Bronchial epithelial cell (primary cell): Measurements from ENCODE around the gene NUP50. TPM values are rescaled to one million over a fixed set of nuclear protein-coding genes. Genes with fewer than 3 reads are reported as not detected.

Experiments
- DNase-seq: peaks from one replicate; pipeline ENCODE4 v3.0.0-alpha.2; 2010; ENCODE audit warnings: low read depth
- FAIRE-seq: peaks from 2 replicates; lab custom pipeline; 2011; peaks lifted over from hg19 to GRCh38; lab: Jason Lieb, UNC
- H3K27me3 ChIP-seq: 2 replicates; pipeline ENCODE4 v1.5.1; 2011; ENCODE audit warnings: low read length; ENCODE audit not compliant: control insufficient read depth, insufficient read depth
- H3K36me3 ChIP-seq: 2 replicates; pipeline ENCODE4 v1.5.1; 2011; ENCODE audit warnings: low read length; ENCODE audit not compliant: control insufficient read depth, insufficient read depth
- H3K4me3 ChIP-seq: 2 replicates; pipeline ENCODE4 v1.5.1; 2011; ENCODE audit warnings: mild to moderate bottlenecking, low read depth, low read length, control low read depth
- total RNA-seq: library from RNA; depleted of rRNA; stranded (reverse); fragments of >200 nt; gene quantifications from 2 replicates; pipeline ENCODE4 v1.2.1, GENCODE V29; 2014
- TF ChIP-seq, protein P1 (sequence below): IDR thresholded peaks from 2 replicates; pipeline ENCODE4 v1.5.1; 2011; ENCODE audit warnings: mild to moderate bottlenecking, moderate library complexity, low read length, control low read depth, inconsistent platforms; ENCODE audit not compliant: insufficient read depth, severe bottlenecking

Gene NUP50
- total RNA-seq, 1 donor from 2014 or later, result 74.2 TPM

DNA sequence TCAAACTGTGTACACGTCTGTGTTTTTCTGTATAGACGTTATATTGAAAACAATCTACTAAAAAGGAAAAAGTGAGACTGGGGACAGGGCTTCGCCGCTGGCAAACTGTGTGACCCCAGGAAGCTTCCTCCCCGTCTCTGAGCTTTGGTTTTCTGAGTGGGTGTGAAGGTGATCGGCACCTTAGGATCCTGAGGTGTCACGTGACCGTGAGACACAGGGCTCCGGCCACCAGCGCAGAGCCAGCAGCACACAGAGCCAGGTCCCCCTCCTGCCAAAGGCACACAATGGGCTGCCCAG, 44.9 kb downstream of the NUP50 start:
- TF ChIP-seq, protein P1, sequence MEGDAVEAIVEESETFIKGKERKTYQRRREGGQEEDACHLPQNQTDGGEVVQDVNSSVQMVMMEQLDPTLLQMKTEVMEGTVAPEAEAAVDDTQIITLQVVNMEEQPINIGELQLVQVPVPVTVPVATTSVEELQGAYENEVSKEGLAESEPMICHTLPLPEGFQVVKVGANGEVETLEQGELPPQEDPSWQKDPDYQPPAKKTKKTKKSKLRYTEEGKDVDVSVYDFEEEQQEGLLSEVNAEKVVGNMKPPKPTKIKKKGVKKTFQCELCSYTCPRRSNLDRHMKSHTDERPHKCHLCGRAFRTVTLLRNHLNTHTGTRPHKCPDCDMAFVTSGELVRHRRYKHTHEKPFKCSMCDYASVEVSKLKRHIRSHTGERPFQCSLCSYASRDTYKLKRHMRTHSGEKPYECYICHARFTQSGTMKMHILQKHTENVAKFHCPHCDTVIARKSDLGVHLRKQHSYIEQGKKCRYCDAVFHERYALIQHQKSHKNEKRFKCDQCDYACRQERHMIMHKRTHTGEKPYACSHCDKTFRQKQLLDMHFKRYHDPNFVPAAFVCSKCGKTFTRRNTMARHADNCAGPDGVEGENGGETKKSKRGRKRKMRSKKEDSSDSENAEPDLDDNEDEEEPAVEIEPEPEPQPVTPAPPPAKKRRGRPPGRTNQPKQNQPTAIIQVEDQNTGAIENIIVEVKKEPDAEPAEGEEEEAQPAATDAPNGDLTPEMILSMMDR, result no peak
- FAIRE-seq, result no peak
- Histone ChIP-seq H3K4me3 (no peak overlapping the region), H3K27me3 (no peaks in the 10 kb centered on the region), H3K36me3 (peaks cover 38% of the 10 kb centered on the region)
- DNase-seq, result no peak

DNA sequence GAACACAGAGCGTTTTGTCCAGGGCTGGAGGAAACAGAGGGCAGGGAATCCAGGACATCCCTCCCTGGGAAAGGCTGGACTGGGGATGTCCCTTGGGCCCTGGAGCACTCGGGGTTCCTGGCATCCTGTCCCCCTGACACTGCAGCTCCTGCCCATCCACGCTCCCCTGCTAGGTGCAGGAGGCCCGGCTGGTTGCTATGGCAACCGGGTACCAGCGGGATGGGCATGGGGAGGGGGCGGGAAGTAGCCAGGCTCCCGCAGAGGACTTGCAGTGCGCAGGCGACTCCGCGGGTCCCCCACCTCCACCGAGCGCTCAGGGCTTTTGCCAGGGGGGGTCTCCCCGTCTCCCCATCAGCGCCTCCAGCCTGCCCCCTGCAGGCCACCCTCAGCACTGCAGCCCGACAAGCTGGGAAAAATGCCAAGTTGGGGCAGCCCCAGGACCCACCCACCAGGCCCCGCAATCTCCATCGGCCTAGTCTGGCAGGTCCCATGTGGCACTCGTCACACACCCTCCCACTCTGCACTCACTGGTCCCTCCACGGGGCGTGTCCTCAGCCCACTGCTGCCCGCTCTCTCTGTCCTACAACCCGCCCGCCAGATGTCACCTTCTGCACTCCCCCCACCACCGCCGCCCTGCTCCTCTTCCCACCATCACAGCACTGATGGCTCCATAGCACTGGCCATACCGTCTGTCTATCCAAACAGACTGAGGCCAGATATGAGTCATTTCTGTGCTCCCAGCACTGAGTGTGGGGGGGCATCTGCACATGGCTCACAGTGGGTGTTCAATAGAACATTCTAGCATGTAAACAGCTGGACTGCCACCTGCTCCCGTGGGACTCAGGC, 45.5 kb downstream of the NUP50 start:
- no peaks in the 10 kb centered on the region for H3K27me3 ChIP-seq
- H3K36me3 ChIP-seq, result peaks cover 37% of the 10 kb centered on the region
- H3K4me3 ChIP-seq, result no peak overlapping the region
- FAIRE-seq, result no peak
- DNase-seq, result peak; percentile 49
- TF ChIP-seq, protein P1, result peak; percentile 87

DNA sequence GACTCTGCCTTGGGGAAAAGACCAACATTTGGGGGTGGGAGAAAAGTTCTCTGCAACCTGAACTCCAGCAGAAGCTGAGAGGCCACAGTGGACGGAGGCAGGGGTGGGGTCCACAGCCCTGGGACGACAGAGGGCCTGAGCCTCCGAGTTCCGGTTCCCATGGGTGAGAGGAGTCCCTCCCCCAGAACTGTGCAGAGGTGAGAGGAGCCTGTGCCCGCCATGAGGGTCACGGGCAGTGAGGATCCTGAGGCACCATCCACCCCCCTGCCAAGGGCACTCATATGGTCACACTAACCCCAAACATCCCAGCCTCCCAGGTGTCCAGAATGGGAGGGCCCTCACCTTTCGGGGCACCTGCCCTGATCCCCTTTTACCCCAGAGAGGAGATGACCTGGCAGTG, 46.4 kb downstream of the NUP50 start:
- Histone ChIP-seq H3K4me3 (no peak overlapping the region), H3K27me3 (no peaks in the 10 kb centered on the region), H3K36me3 (peaks cover 31% of the 10 kb centered on the region)
- no peak for FAIRE-seq
- TF ChIP-seq, protein P1, result no peak
- no peak for DNase-seq

DNA sequence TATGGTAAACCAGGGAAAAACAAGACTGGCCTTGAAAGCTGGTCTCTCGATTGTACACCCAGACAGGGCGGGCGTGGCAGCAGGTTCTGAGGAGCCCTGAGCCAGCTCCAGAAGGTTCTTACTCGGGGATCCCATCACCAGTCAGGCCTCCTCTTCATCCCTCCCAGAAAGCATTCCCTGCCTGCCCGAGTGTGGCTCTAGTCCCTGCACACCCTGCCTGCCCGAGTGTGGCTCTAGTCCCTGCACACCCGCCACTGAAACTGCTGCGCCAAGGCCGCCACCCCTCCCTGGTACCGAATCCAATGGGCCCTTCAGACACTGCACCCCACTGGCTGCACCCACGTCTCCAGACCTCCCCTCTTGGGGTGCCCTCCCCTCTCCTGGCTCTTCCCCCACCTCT, 46.9 kb downstream of the NUP50 start:
- peaks cover 28% of the 10 kb centered on the region for H3K36me3 ChIP-seq
- DNase-seq, result no peak
- TF ChIP-seq, protein P1, result no peak
- H3K4me3 ChIP-seq, result no peak overlapping the region
- no peaks in the 10 kb centered on the region for H3K27me3 ChIP-seq
- FAIRE-seq, result no peak

DNA sequence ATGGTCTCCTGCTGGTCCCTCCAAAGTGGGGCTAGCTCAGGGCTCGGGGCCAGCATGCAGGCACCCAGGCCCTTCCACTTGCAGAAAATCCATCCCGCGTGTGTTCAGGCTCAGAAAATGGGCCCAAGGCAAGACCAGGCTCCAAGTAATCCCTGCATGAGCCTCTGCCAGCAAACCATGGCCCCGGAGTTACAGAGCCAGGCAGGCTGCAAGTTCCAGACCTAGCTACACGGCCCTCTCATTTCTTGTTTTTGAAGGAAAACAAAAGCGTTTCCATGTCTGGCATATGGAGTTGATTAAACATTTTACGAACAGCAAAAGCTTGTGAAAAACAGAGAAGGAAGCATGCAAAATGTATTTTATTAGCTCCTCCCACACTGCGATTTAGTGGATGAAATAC, 47.3 kb downstream of the NUP50 start:
- no peak for DNase-seq
- no peaks in the 10 kb centered on the region for H3K27me3 ChIP-seq
- H3K4me3 ChIP-seq, result no peak overlapping the region
- FAIRE-seq, result no peak
- peaks cover 25% of the 10 kb centered on the region for H3K36me3 ChIP-seq
- TF ChIP-seq, protein P1, result no peak

DNA sequence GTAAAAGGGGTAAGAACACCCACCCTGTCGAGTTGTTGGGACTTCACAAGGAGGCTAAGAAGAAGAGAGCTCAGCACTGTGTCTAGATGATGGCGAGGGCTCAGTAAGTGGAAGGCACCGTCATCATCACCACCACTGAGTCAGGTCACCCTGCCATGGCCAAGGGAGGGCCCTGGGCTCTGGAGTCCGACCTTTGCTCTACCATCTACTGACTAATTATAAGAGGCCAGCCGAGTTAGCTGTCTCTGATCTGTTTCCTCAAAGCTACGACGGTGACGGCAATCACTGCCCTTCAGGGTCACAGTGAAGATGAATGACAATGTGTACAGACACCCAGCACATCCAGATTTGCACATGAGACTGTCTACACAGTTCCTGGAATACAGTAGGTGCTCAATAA, 47.7 kb downstream of the NUP50 start:
- Histone ChIP-seq H3K27me3 (no peaks in the 10 kb centered on the region), H3K36me3 (peaks cover 25% of the 10 kb centered on the region), H3K4me3 (no peak overlapping the region)
- FAIRE-seq (peak; percentile 36), DNase-seq (no peak)
- TF ChIP-seq, protein P1, result no peak
